GM23338 (cell line): ENCODE results near the gene PHGDH.

Source experiments
- CREB1 ChIP-seq: fragments of 250-450 bp; sonication (Bioruptor Pico); IDR thresholded peaks from 2 replicates; pipeline ENCODE4 v1.5.0; 2020; ENCODE audit warnings: low read depth, mild to moderate bottlenecking, moderate library complexity
- EZH2 ChIP-seq: fragments of 200-600 bp; sonication (generic); IDR thresholded peaks from one replicate; pipeline ENCODE4 v1.8.0; 2017; ENCODE audit warnings: antibody characterized with exemption, mild to moderate bottlenecking, low read depth; ENCODE audit not compliant: unreplicated experiment
- EZH2phosphoT487 ChIP-seq: fragments of 200-600 bp; sonication (generic); IDR thresholded peaks from one replicate; pipeline ENCODE4 v1.8.1; 2018; ENCODE audit warnings: antibody characterized with exemption; ENCODE audit not compliant: unreplicated experiment
- JUNB ChIP-seq: IDR thresholded peaks from one replicate; pipeline ENCODE4 v1.6.1; 2016; ENCODE audit warnings: antibody characterized with exemption; ENCODE audit not compliant: unreplicated experiment
- NANOG ChIP-seq: IDR thresholded peaks from 2 replicates; pipeline ENCODE4 v1.6.1; 2016; ENCODE audit warnings: antibody characterized with exemption, borderline replicate concordance
- POLR2AphosphoS5 ChIP-seq: IDR thresholded peaks from 2 replicates; pipeline ENCODE4 v1.6.1; 2016; ENCODE audit warnings: antibody characterized with exemption, low read depth
- STAT1 ChIP-seq: IDR thresholded peaks from one replicate; pipeline ENCODE4 v1.6.1; 2016; ENCODE audit warnings: antibody characterized with exemption; ENCODE audit not compliant: unreplicated experiment
- ZNF114 ChIP-seq: fragments of 250-450 bp; sonication (Bioruptor Pico); IDR thresholded peaks from 2 replicates; pipeline ENCODE4 v1.5.0; 2020; ENCODE audit warnings: mild to moderate bottlenecking, moderate library complexity
- ZNF331 ChIP-seq: fragments of 250-450 bp; sonication (Bioruptor Pico); IDR thresholded peaks from 2 replicates; pipeline ENCODE4 v1.5.0; 2020; ENCODE audit warnings: low read depth, mild to moderate bottlenecking, moderate library complexity
- TF ChIP-seq, protein P1 (sequence below): IDR thresholded peaks from one replicate; pipeline ENCODE4 v1.6.1; 2018; ENCODE audit warnings: antibody characterized with exemption; ENCODE audit not compliant: unreplicated experiment
- TF ChIP-seq, protein P2 (sequence below), 2 experiments: fragments of 200-600 bp in 1 of 2; sonication (generic) in 1 of 2; conservative IDR thresholded peaks; 2 replicates each; pipeline versions ENCODE4 v1.5.1 to v1.6.1; 2016 to 2017; ENCODE audit warnings: antibody characterized with exemption in 2 of 2, low read depth in 2 of 2, mild to moderate bottlenecking in 2 of 2, moderate library complexity in 1 of 2
- TF ChIP-seq, protein P3 (sequence below): fragments of 250-450 bp; sonication (Bioruptor Pico); IDR thresholded peaks from 2 replicates; pipeline ENCODE4 v1.5.0; 2020; ENCODE audit warnings: mild to moderate bottlenecking, moderate library complexity
- TF ChIP-seq, protein P4 (sequence below): IDR thresholded peaks from 2 replicates; pipeline ENCODE4 v1.6.1; 2016; ENCODE audit warnings: antibody characterized with exemption

DNA sequence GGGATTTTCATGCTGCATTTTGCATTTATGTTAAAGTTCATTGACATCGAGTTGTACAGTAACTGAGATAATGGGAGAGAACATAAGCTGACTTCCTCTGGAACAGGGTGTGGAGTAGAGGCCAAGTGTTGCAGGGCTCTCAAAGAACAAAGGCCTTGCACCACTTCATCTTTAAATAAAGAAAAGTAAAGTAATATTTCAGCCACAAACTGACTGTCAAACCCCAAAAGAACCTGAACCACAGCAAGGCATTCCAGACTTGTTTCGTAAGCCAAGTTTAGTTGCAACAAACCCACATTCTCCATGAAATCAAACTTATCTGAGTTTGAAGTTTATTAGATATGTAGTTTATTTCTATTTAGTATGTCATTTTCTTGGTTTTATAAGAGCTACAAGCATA lies 76.0 kb downstream of the PHGDH start:
- no peak for TF ChIP-seq EZH2
- TF ChIP-seq, protein P1, sequence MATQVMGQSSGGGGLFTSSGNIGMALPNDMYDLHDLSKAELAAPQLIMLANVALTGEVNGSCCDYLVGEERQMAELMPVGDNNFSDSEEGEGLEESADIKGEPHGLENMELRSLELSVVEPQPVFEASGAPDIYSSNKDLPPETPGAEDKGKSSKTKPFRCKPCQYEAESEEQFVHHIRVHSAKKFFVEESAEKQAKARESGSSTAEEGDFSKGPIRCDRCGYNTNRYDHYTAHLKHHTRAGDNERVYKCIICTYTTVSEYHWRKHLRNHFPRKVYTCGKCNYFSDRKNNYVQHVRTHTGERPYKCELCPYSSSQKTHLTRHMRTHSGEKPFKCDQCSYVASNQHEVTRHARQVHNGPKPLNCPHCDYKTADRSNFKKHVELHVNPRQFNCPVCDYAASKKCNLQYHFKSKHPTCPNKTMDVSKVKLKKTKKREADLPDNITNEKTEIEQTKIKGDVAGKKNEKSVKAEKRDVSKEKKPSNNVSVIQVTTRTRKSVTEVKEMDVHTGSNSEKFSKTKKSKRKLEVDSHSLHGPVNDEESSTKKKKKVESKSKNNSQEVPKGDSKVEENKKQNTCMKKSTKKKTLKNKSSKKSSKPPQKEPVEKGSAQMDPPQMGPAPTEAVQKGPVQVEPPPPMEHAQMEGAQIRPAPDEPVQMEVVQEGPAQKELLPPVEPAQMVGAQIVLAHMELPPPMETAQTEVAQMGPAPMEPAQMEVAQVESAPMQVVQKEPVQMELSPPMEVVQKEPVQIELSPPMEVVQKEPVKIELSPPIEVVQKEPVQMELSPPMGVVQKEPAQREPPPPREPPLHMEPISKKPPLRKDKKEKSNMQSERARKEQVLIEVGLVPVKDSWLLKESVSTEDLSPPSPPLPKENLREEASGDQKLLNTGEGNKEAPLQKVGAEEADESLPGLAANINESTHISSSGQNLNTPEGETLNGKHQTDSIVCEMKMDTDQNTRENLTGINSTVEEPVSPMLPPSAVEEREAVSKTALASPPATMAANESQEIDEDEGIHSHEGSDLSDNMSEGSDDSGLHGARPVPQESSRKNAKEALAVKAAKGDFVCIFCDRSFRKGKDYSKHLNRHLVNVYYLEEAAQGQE = no peak
- TF ChIP-seq, protein P2, sequence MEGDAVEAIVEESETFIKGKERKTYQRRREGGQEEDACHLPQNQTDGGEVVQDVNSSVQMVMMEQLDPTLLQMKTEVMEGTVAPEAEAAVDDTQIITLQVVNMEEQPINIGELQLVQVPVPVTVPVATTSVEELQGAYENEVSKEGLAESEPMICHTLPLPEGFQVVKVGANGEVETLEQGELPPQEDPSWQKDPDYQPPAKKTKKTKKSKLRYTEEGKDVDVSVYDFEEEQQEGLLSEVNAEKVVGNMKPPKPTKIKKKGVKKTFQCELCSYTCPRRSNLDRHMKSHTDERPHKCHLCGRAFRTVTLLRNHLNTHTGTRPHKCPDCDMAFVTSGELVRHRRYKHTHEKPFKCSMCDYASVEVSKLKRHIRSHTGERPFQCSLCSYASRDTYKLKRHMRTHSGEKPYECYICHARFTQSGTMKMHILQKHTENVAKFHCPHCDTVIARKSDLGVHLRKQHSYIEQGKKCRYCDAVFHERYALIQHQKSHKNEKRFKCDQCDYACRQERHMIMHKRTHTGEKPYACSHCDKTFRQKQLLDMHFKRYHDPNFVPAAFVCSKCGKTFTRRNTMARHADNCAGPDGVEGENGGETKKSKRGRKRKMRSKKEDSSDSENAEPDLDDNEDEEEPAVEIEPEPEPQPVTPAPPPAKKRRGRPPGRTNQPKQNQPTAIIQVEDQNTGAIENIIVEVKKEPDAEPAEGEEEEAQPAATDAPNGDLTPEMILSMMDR (conservative IDR thresholded peaks at IDR 0.05; ENCODE audit: low read depth in 2 of 2) = no peak
- no peak for TF ChIP-seq JUNB
- TF ChIP-seq, protein P3, sequence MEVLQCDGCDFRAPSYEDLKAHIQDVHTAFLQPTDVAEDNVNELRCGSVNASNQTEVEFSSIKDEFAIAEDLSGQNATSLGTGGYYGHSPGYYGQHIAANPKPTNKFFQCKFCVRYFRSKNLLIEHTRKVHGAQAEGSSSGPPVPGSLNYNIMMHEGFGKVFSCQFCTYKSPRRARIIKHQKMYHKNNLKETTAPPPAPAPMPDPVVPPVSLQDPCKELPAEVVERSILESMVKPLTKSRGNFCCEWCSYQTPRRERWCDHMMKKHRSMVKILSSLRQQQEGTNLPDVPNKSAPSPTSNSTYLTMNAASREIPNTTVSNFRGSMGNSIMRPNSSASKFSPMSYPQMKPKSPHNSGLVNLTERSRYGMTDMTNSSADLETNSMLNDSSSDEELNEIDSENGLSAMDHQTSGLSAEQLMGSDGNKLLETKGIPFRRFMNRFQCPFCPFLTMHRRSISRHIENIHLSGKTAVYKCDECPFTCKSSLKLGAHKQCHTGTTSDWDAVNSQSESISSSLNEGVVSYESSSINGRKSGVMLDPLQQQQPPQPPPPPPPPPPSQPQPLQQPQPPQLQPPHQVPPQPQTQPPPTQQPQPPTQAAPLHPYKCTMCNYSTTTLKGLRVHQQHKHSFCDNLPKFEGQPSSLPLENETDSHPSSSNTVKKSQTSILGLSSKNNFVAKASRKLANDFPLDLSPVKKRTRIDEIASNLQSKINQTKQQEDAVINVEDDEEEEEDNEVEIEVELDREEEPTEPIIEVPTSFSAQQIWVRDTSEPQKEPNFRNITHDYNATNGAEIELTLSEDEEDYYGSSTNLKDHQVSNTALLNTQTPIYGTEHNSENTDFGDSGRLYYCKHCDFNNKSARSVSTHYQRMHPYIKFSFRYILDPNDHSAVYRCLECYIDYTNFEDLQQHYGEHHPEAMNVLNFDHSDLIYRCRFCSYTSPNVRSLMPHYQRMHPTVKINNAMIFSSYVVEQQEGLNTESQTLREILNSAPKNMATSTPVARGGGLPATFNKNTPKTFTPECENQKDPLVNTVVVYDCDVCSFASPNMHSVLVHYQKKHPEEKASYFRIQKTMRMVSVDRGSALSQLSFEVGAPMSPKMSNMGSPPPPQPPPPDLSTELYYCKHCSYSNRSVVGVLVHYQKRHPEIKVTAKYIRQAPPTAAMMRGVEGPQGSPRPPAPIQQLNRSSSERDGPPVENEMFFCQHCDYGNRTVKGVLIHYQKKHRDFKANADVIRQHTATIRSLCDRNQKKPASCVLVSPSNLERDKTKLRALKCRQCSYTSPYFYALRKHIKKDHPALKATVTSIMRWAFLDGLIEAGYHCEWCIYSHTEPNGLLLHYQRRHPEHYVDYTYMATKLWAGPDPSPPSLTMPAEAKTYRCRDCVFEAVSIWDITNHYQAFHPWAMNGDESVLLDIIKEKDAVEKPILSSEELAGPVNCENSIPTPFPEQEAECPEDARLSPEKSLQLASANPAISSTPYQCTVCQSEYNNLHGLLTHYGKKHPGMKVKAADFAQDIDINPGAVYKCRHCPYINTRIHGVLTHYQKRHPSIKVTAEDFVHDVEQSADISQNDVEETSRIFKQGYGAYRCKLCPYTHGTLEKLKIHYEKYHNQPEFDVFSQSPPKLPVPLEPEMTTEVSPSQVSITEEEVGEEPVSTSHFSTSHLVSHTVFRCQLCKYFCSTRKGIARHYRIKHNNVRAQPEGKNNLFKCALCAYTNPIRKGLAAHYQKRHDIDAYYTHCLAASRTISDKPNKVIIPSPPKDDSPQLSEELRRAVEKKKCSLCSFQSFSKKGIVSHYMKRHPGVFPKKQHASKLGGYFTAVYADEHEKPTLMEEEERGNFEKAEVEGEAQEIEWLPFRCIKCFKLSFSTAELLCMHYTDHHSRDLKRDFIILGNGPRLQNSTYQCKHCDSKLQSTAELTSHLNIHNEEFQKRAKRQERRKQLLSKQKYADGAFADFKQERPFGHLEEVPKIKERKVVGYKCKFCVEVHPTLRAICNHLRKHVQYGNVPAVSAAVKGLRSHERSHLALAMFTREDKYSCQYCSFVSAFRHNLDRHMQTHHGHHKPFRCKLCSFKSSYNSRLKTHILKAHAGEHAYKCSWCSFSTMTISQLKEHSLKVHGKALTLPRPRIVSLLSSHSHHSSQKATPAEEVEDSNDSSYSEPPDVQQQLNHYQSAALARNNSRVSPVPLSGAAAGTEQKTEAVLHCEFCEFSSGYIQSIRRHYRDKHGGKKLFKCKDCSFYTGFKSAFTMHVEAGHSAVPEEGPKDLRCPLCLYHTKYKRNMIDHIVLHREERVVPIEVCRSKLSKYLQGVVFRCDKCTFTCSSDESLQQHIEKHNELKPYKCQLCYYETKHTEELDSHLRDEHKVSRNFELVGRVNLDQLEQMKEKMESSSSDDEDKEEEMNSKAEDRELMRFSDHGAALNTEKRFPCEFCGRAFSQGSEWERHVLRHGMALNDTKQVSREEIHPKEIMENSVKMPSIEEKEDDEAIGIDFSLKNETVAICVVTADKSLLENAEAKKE (CRISPR knock-in tag) = no peak
- no peak for TF ChIP-seq CREB1 (CRISPR knock-in tag)
- TF ChIP-seq STAT1 = no peak
- no peak for TF ChIP-seq EZH2phosphoT487
- TF ChIP-seq POLR2AphosphoS5 = no peak
- TF ChIP-seq, protein P4, sequence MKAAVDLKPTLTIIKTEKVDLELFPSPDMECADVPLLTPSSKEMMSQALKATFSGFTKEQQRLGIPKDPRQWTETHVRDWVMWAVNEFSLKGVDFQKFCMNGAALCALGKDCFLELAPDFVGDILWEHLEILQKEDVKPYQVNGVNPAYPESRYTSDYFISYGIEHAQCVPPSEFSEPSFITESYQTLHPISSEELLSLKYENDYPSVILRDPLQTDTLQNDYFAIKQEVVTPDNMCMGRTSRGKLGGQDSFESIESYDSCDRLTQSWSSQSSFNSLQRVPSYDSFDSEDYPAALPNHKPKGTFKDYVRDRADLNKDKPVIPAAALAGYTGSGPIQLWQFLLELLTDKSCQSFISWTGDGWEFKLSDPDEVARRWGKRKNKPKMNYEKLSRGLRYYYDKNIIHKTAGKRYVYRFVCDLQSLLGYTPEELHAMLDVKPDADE = no peak
- TF ChIP-seq ZNF114 = no peak
- no peak for TF ChIP-seq ZNF331 (CRISPR knock-in tag)
- TF ChIP-seq NANOG = no peak
